PC-9 (cell line): Measurements from ENCODE around the gene GPD1. TPM values are rescaled to one million over a fixed set of nuclear protein-coding genes. Genes with fewer than 3 reads are reported as not detected.

Experiments
- BruUV-seq: library from RNA; stranded (reverse); fragments of 400-500 nt; replicated peaks from 2 replicates; lab custom pipeline; 2021; lab: Mats Ljungman, UMichigan
- CTCF ChIA-PET: fragments of 300-600 bp; sonication (Branson Sonifier 250); formaldehyde crosslinking; loops from one replicate; lab custom pipeline; 2022; ENCODE audit warnings: antibody characterized with exemption; lab: Charles Lee
- POLR2A ChIA-PET: fragments of 300-600 bp; sonication (Branson Sonifier 250); formaldehyde crosslinking; loops from one replicate; lab custom pipeline; 2022; ENCODE audit warnings: antibody characterized with exemption; ENCODE audit not compliant: unreplicated experiment; lab: Charles Lee
- DNase-seq, 2 experiments: peaks; one replicate each; pipeline versions ENCODE4 v3.0.0 to v3.0.0-alpha.2; 2015 to 2022; ENCODE audit warnings: mixed read lengths in 1 of 2
- H2AFZ ChIP-seq: fragments of 200-600 bp; sonication (generic); 2 replicates; pipeline ENCODE4 v1.8.1; 2017; ENCODE audit warnings: antibody characterized with exemption
- H3F3A ChIP-seq: fragments of 200-600 bp; sonication (generic); 2 replicates; pipeline ENCODE4 v1.8.1; 2017; ENCODE audit warnings: antibody characterized with exemption, mild to moderate bottlenecking, low read depth; ENCODE audit not compliant: insufficient read depth
- H3K27ac ChIP-seq: fragments of 200-600 bp; sonication (generic); 2 replicates; pipeline ENCODE4 v1.6.1; 2016; ENCODE audit warnings: mixed run types
- H3K27me3 ChIP-seq: fragments of 200-600 bp; sonication (generic); 2 replicates; pipeline ENCODE4 v1.6.1; 2016; ENCODE audit warnings: low read depth, mixed run types; ENCODE audit not compliant: insufficient read depth
- H3K36me3 ChIP-seq: fragments of 200-600 bp; sonication (generic); 2 replicates; pipeline ENCODE4 v1.6.1; 2016; ENCODE audit warnings: low read depth, mixed run types
- H3K4me1 ChIP-seq: fragments of 200-600 bp; sonication (generic); replicated peaks from 2 replicates; pipeline ENCODE4 v1.6.1; 2016; ENCODE audit warnings: mixed run types; ENCODE audit not compliant: insufficient read depth
- H3K4me2 ChIP-seq: fragments of 200-600 bp; sonication (generic); 2 replicates; pipeline ENCODE4 v1.6.1; 2017; ENCODE audit warnings: mixed run types
- H3K4me3 ChIP-seq: fragments of 200-600 bp; sonication (generic); 2 replicates; pipeline ENCODE4 v1.6.1; 2016; ENCODE audit warnings: mixed run types
- H3K79me2 ChIP-seq: fragments of 200-600 bp; sonication (generic); 2 replicates; pipeline ENCODE4 v1.6.1; 2017; ENCODE audit warnings: low read depth, mixed run types
- H3K9me2 ChIP-seq: fragments of 200-600 bp; sonication (generic); 2 replicates; pipeline ENCODE4 v1.8.1; 2017; ENCODE audit warnings: mild to moderate bottlenecking; ENCODE audit not compliant: insufficient read depth
- H3K9me3 ChIP-seq: fragments of 200-600 bp; sonication (generic); 2 replicates; pipeline ENCODE4 v1.8.1; 2016; ENCODE audit warnings: low read depth; ENCODE audit not compliant: insufficient read depth
- H4K20me1 ChIP-seq: fragments of 200-600 bp; sonication (generic); 2 replicates; pipeline ENCODE4 v1.8.1; 2017; ENCODE audit not compliant: insufficient read depth
- CTCF ChIP-seq: fragments of 200-600 bp; sonication (generic); conservative IDR thresholded peaks from 2 replicates; pipeline ENCODE4 v1.6.1; 2017; ENCODE audit warnings: mixed run types, antibody characterized with exemption, mild to moderate bottlenecking, moderate library complexity
- EZH2 ChIP-seq: fragments of 200-600 bp; sonication (generic); IDR thresholded peaks from 2 replicates; pipeline ENCODE4 v1.8.0; 2017; ENCODE audit warnings: antibody characterized with exemption, low read depth
- intact Hi-C: fragments of 100-400 bp; cut with micrococcal nuclease; formaldehyde crosslinking; loops from one replicate; pipeline ENCODE4 v1.10.0; 2022; ENCODE audit not compliant: unreplicated experiment
- total RNA-seq: library from RNA; stranded (reverse); gene quantifications from 2 replicates; pipeline ENCODE4 v1.2.3, GENCODE V29; 2021

Gene GPD1
- total RNA-seq, 1 experiment from 2014 or later, result 0.24 TPM

DNA sequence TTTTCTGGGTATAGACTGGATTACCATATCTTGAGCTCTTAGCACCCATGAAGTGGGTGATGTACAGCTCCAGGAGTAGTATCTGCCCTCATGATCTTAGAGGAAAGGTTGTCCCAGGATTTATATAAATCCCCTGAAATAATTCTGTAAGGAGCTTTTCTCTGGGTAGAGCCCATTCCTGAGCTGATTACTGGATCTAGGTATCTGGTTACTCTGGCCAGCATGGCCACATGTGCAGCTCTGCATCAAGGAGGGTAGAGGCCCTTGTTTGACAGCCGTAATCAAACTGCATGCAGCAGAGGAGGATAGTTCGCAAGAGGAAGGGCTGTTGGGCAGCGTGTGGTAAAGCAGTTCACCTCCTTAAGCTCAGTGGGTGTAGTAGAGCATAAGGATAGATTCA is 16.7 kb downstream of the GPD1 start:
- TF ChIP-seq EZH2 (no peak), CTCF (no peak)
- intact Hi-C loops, result no loop called here
- Histone ChIP-seq H3K4me2 (no peak overlapping the region), H3K27ac (no peak overlapping the region), H3F3A (no peaks in the 10 kb centered on the region), H2AFZ (no peak overlapping the region), H3K36me3 (peaks cover 3% of the 10 kb centered on the region), H3K9me2 (no peaks in the 10 kb centered on the region), H3K79me2 (peaks cover 24% of the 10 kb centered on the region), H3K4me3 (no peak overlapping the region), H3K27me3 (no peaks in the 10 kb centered on the region), H4K20me1 (peaks cover 25% of the 10 kb centered on the region), H3K9me3 (no peaks in the 10 kb centered on the region), H3K4me1 (no peaks in the 10 kb centered on the region)
- BruUV-seq, result no TSS peak
- ChIA-PET POLR2A (no interaction called here), CTCF (interaction anchor here (0.6 kb wide), 1 partner anchor 53 kb away, joined by 4 read pairs; no protein-coding TSS in a partner anchor)
- no peak for DNase-seq

DNA sequence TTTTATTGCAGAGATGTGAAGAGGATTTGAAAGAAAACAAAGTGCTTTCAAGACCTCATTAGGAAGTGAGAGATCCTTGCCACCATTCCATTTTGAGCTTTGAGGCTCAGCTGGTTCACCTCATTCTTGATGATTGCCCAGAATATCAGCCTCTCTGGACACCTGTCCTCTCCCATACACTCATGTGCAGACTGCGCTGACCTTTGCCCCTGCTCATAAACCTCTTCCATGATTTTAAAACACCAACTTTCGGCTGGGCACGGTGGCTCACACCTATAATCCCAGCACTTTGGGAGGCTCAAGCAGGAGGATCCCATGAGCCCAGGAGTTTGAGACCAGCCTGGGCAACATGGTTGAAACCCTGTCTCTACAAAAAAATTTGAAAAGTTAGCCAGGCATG is 17.1 kb downstream of the GPD1 start:
- Histone ChIP-seq H3K36me3 (peaks cover 3% of the 10 kb centered on the region), H3K27me3 (no peaks in the 10 kb centered on the region), H3K4me1 (no peaks in the 10 kb centered on the region), H3K79me2 (peaks cover 19% of the 10 kb centered on the region), H3F3A (no peaks in the 10 kb centered on the region), H3K4me3 (no peak overlapping the region), H3K9me3 (no peaks in the 10 kb centered on the region), H2AFZ (no peak overlapping the region), H3K9me2 (no peaks in the 10 kb centered on the region), H4K20me1 (peaks cover 22% of the 10 kb centered on the region), H3K4me2 (no peak overlapping the region), H3K27ac (no peak overlapping the region)
- BruUV-seq, result no TSS peak
- ChIA-PET CTCF (interaction anchor here (0.6 kb wide), 1 partner anchor 53 kb away, joined by 4 read pairs; no protein-coding TSS in a partner anchor), POLR2A (no interaction called here)
- intact Hi-C loops, result no loop called here
- TF ChIP-seq EZH2 (no peak), CTCF (no peak)
- no peak for DNase-seq

- DNase-seq, result no peak
- POLR2A ChIA-PET, result no interaction called here
- peaks cover 12% of the 10 kb centered on the region for H3K79me2 ChIP-seq
- no peak overlapping the region for H3K27ac ChIP-seq
- no peaks in the 10 kb centered on the region for H3K4me1 ChIP-seq
- CTCF ChIA-PET, result no interaction called here
- H3K4me2 ChIP-seq, result no peak overlapping the region
- H3K9me3 ChIP-seq, result no peaks in the 10 kb centered on the region
- H3F3A ChIP-seq, result no peaks in the 10 kb centered on the region
- no peaks in the 10 kb centered on the region for H3K9me2 ChIP-seq
- H4K20me1 ChIP-seq, result peaks cover 16% of the 10 kb centered on the region
- no TSS peak for BruUV-seq
- TF ChIP-seq CTCF (no peak), EZH2 (no peak)
- H3K36me3 ChIP-seq, result peaks cover 3% of the 10 kb centered on the region; the same call in 1 of the 2 replicates
- intact Hi-C loops, result no loop called here
- no peak overlapping the region for H3K4me3 ChIP-seq
- H3K27me3 ChIP-seq, result no peaks in the 10 kb centered on the region
- no peak overlapping the region for H2AFZ ChIP-seq
Observed at GRCh38 chr12:50121641-50122040, 17.8 kb downstream of the GPD1 start.
